ENCODE data around the gene MRPS11. TPM values are rescaled to one million over a fixed set of nuclear protein-coding genes. Genes with fewer than 3 reads are reported as not detected.

Gene MRPS11
- total and polyA plus RNA-seq, 2 of the 4 experiments (the other 2 are of a cell fraction) = 66.1 to 87.8 TPM

- no peak overlapping the region for H3K4me3 ChIP-seq (ENCODE audit: insufficient read depth, low read depth, low read length)
- H3K4me1 ChIP-seq (ENCODE audit: control insufficient read depth, insufficient read depth, low read length) = no peaks in the 10 kb centered on the region
- H3K18ac ChIP-seq (ENCODE audit: low read depth, low read length) = no peak overlapping the region
- H2BK20ac ChIP-seq (ENCODE audit: low read depth, low read length) = no peak overlapping the region
- H2AK9ac ChIP-seq (replicated peaks; ENCODE audit: low read depth, low read length, poor library complexity) = no peak overlapping the region
- no peak overlapping the region for H4K5ac ChIP-seq (ENCODE audit: low read depth, low read length)
- H3K9ac ChIP-seq (ENCODE audit: low read depth, low read length) = no peak overlapping the region
- H3K9me1 ChIP-seq (ENCODE audit: insufficient read depth, low read length) = no peaks in the 10 kb centered on the region; the same call in 1 of the 2 replicates
- H3K23ac ChIP-seq (ENCODE audit: low read depth, low read length) = no peak overlapping the region
- H3K79me1 ChIP-seq (ENCODE audit: low read depth in 1 of 2, low read length in 2 of 2) = no peaks in the 10 kb centered on the region
- no peaks in the 10 kb centered on the region for H3K9me3 ChIP-seq (ENCODE audit: control insufficient read depth, insufficient read depth, low read length)
- ChIA-PET POLR2A (ENCODE audit: unreplicated experiment) (no interaction called here), CTCF (no interaction called here)
- H3K4me2 ChIP-seq (ENCODE audit: low read depth, low read length) = no peak overlapping the region
- ATAC-seq (ENCODE audit: low read depth) = no peak
- dilution Hi-C loops (cut with HindIII; ENCODE audit: low sequenced_read_pairs, unreplicated experiment) = no loop called here
- H2AK5ac ChIP-seq (ENCODE audit: low read depth, low read length) = no peak overlapping the region
- H3K27me3 ChIP-seq (ENCODE audit: control insufficient read depth, insufficient read depth, low read length) = no peaks in the 10 kb centered on the region
- H2BK120ac ChIP-seq (ENCODE audit: low read depth, low read length) = no peak overlapping the region
- H2BK15ac ChIP-seq (ENCODE audit: low read depth, low read length) = no peak overlapping the region
- H3K14ac ChIP-seq (replicated peaks; ENCODE audit: low read depth, low read length) = no peak overlapping the region
- peaks cover under 1% of the 10 kb centered on the region for H3K36me3 ChIP-seq (ENCODE audit: control insufficient read depth, insufficient read depth, low read length)
- H2AFZ ChIP-seq (replicated peaks; ENCODE audit: low read length, poor library complexity) = no peak overlapping the region
- intact Hi-C loops (cut with micrococcal nuclease) = no loop called here
- in situ Hi-C loops (cut with MboI; ENCODE audit: low sequenced_read_pairs) = no loop called here
- H4K20me1 ChIP-seq (ENCODE audit: insufficient read depth, low read length) = no peaks in the 10 kb centered on the region
- H3K27ac ChIP-seq (ENCODE audit: insufficient read depth, low read length) = no peak overlapping the region
- no peak overlapping the region for H4K91ac ChIP-seq (ENCODE audit: insufficient read depth, low read depth, low read length)
- no peak overlapping the region for H2BK5ac ChIP-seq (ENCODE audit: low read depth, low read length, poor library complexity, severe bottlenecking)
- 100% methylated on average over 1 of the region's 1 CpG; no CpG with 5 or more reads in 1 of the 2 experiments for WGBS, 2 experiments (ENCODE audit: extremely low coverage in 2 of 2, insufficient read length in 1 of 2)
- no TSS peak for BruUV-seq (replicated peaks)
- DNase-seq = no peak
- TF ChIP-seq RFX5 (IDR thresholded peaks at IDR 0.05; ENCODE audit: low read depth, low read length) = no peak
- TF ChIP-seq NFE2L2 (IDR thresholded peaks at IDR 0.05; ENCODE audit: low read depth, low read length) = no peak
- no peak for TF ChIP-seq POLR2A (IDR thresholded peaks at IDR 0.05; ENCODE audit: low read depth, low read length)
- TF ChIP-seq RAD21 (IDR thresholded peaks at IDR 0.05; ENCODE audit: low read length) = no peak
- no peak for TF ChIP-seq RCOR1 (IDR thresholded peaks at IDR 0.05; ENCODE audit: insufficient replicate concordance, low read length)
- no peak for TF ChIP-seq FOS (IDR thresholded peaks at IDR 0.05; ENCODE audit: low read depth, low read length)
- TF ChIP-seq CTCF (conservative IDR thresholded peaks at IDR 0.05; ENCODE audit: low read depth, low read length) = no peak
- TF ChIP-seq MAFK (IDR thresholded peaks at IDR 0.05; ENCODE audit: low read depth, low read length) = no peak
- no peak for TF ChIP-seq MAZ (IDR thresholded peaks at IDR 0.05; ENCODE audit: borderline replicate concordance, low read depth, low read length)
- no peak for TF ChIP-seq ELK1 (IDR thresholded peaks at IDR 0.05; ENCODE audit: borderline replicate concordance, low read depth, low read length)
- TF ChIP-seq BHLHE40 (IDR thresholded peaks at IDR 0.05; ENCODE audit: low read depth, low read length) = no peak
- no peak overlapping the region for H3K56ac ChIP-seq (ENCODE audit: extremely low read depth, insufficient read depth, low read length)
- H4K8ac ChIP-seq (ENCODE audit: low read depth in 2 of 2, low read length in 2 of 2) = no peak overlapping the region
- H3K4ac ChIP-seq (ENCODE audit: low read depth, low read length) = no peak overlapping the region
Measured at GRCh38 chr15:88504445-88504844, 36.9 kb downstream of the MRPS11 start.

All from IMR-90 (cell line).